UCSD-AML1 (cell line): ENCODE measurements around the gene ADSL.

Experiments used
- DNase-seq: peaks from one replicate; lab custom pipeline; 2025; ENCODE audit not compliant: unreplicated experiment; lab: John Stamatoyannopoulos, UW

ADSL gene

GRCh38 chr22:40416636-40417035, 70.3 kb downstream of the ADSL start:
- DNase-seq: no peak

- DNase-seq: no peak
Observed at GRCh38 chr22:40417041-40417440, 70.7 kb downstream of the ADSL start.

GRCh38 chr22:40417881-40418280, 71.6 kb downstream of the ADSL start:
- no peak for DNase-seq

- no peak for DNase-seq
Observed at GRCh38 chr22:40418366-40419201, 72.3 kb downstream of the ADSL start.

- DNase-seq: no peak
Observed at GRCh38 chr22:40419718-40420117, 73.4 kb downstream of the ADSL start.

GRCh38 chr22:40420341-40421081, 74.2 kb downstream of the ADSL start:
- no peak for DNase-seq

- DNase-seq: no peak
Observed at GRCh38 chr22:40421082-40421350, 74.7 kb downstream of the ADSL start.

- no peak for DNase-seq
Observed at GRCh38 chr22:40421941-40422340, 75.6 kb downstream of the ADSL start.

GRCh38 chr22:40422558-40423309, 76.4 kb downstream of the ADSL start:
- no peak for DNase-seq

- no peak for DNase-seq
Observed at GRCh38 chr22:40423310-40423688, 77.0 kb downstream of the ADSL start.

- no peak for DNase-seq
Observed at GRCh38 chr22:40423882-40424640, 77.8 kb downstream of the ADSL start.

GRCh38 chr22:40425082-40425481, 78.8 kb downstream of the ADSL start:
- no peak for DNase-seq

- DNase-seq: no peak
Observed at GRCh38 chr22:40426594-40427333, 80.5 kb downstream of the ADSL start.

- no peak for DNase-seq
Observed at GRCh38 chr22:40428796-40429195, 82.5 kb downstream of the ADSL start.

- DNase-seq: no peak
Observed at GRCh38 chr22:40429481-40429880, 83.2 kb downstream of the ADSL start.

- DNase-seq: no peak
Observed at GRCh38 chr22:40430991-40431390, 84.7 kb downstream of the ADSL start.

- no peak for DNase-seq
Observed at GRCh38 chr22:40432157-40432556, 85.9 kb downstream of the ADSL start.

- no peak for DNase-seq
Observed at GRCh38 chr22:40432625-40433024, 86.3 kb downstream of the ADSL start.

GRCh38 chr22:40433416-40434090, 87.3 kb downstream of the ADSL start:
- no peak for DNase-seq

GRCh38 chr22:40434106-40434505, 87.8 kb downstream of the ADSL start:
- no peak for DNase-seq
